Vagina (tissue), 2 donors: ENCODE data around the gene METTL25B. TPM values are rescaled to one million over a fixed set of nuclear protein-coding genes. Genes with fewer than 3 reads are reported as not detected.

Experiments used
- DNase-seq, 2 donors: peaks; one replicate each; pipeline ENCODE4 v3.0.0-alpha.2; 2017; ENCODE audit errors: extremely low spot score in 2 of 2
- H3K27ac ChIP-seq: fragments of 200-600 bp; sonication (generic); one replicate; pipeline ENCODE4 v1.5.1; 2019
- H3K27me3 ChIP-seq: fragments of 200-600 bp; sonication (generic); one replicate; pipeline ENCODE4 v1.5.1; 2019
- H3K36me3 ChIP-seq, 2 donors: fragments of 200-600 bp; sonication (generic); one replicate each; pipeline ENCODE4 v1.5.1; 2017 to 2019
- H3K4me1 ChIP-seq: fragments of 200-600 bp; sonication (generic); one replicate; pipeline ENCODE4 v1.5.1; 2019
- H3K4me3 ChIP-seq, 2 donors: fragments of 200-600 bp; sonication (generic); 1 replicate in 1 of 2; 2 replicates in 1 of 2; pipeline ENCODE4 v1.5.1; 2016 to 2019
- H3K9me3 ChIP-seq: fragments of 200-600 bp; sonication (generic); one replicate; pipeline ENCODE4 v1.5.1; 2019
- POLR2A ChIP-seq, 2 donors: fragments of 450-650 bp; IDR thresholded peaks; one replicate each; pipeline ENCODE4 v1.6.1; 2017; ENCODE audit warnings: antibody characterized with exemption in 2 of 2, mild to moderate bottlenecking in 2 of 2, moderate library complexity in 2 of 2
- POLR2AphosphoS5 ChIP-seq, 2 donors: sonication (generic); formaldehyde crosslinking; IDR thresholded peaks; one replicate each; pipeline ENCODE4 v1.9.0; 2017; ENCODE audit warnings: antibody characterized with exemption in 2 of 2, mild to moderate bottlenecking in 2 of 2, low read depth in 1 of 2; ENCODE audit not compliant: insufficient read depth in 1 of 2
- intact Hi-C: fragments of 100-400 bp; cut with DNase I; formaldehyde crosslinking; loops from one replicate; pipeline ENCODE4 v1.15.1; 2023
- total RNA-seq: library from RNA; depleted of rRNA; stranded (reverse); fragments of >200 nt; gene quantifications from one replicate; pipeline ENCODE4 v1.2.3, GENCODE V29; 2016
- TF ChIP-seq, protein P1 (sequence below), 3 experiments: fragments of 450-650 bp in 2 of 3; fragments of 200-600 bp in 1 of 3; sonication (generic) in 1 of 3; IDR thresholded peaks; one replicate each; pipeline ENCODE4 v1.5.1; 2017 to 2019; ENCODE audit warnings: antibody characterized with exemption in 3 of 3, mild to moderate bottlenecking in 2 of 3, moderate library complexity in 2 of 3

The METTL25B gene
- total RNA-seq, 1 donor from 2014 or later = 17.7 TPM

DNA sequence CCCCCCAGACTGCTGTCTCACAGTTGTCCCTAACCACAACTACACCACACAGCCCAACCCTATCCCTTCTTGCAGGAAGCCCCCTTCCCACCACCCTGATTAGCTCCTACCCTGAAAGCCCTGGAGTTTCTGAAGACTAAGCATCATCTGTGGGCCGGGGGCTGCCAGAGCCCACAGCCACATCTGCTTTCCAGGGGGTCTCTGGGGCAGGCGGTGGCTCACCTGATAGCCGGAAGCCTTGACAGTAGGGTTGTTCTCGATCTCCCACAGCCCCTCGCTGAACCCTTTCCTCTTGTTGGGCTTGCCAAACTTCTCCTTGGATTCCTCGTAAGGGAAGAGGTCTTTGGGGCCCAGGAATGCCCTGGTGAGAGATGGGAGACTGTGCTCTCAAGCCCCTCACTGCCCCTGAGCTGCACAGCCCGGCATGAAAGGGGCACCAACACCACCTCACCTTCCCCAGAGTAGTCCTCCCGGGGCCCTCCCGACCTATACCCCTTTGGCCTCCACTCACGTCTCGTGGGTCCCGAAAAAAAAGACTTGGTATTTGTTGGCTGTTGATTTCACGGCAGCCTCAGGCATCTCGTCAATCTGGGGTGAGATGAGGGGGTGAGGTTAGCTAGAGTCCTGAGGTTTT, 16.6 kb downstream of the METTL25B start:
- Histone ChIP-seq H3K36me3 (peaks cover 0 to 33% of the 10 kb centered on the region in 2 donors), H3K4me3 (no peak overlapping the region), H3K4me1 (peaks cover 62% of the 10 kb centered on the region), H3K27ac (peak overlapping the region; percentile 47), H3K27me3 (no peaks in the 10 kb centered on the region), H3K9me3 (no peaks in the 10 kb centered on the region)
- intact Hi-C loops = no loop called here
- DNase-seq = peak in 1 of 2 donors; percentile 86
- TF ChIP-seq POLR2A (IDR thresholded peaks at IDR 0.05) (no peak), POLR2AphosphoS5 (IDR thresholded peaks at IDR 0.05; ENCODE audit: insufficient read depth in 1 of 2, low read depth in 1 of 2) (no peak)
- TF ChIP-seq, protein P1, sequence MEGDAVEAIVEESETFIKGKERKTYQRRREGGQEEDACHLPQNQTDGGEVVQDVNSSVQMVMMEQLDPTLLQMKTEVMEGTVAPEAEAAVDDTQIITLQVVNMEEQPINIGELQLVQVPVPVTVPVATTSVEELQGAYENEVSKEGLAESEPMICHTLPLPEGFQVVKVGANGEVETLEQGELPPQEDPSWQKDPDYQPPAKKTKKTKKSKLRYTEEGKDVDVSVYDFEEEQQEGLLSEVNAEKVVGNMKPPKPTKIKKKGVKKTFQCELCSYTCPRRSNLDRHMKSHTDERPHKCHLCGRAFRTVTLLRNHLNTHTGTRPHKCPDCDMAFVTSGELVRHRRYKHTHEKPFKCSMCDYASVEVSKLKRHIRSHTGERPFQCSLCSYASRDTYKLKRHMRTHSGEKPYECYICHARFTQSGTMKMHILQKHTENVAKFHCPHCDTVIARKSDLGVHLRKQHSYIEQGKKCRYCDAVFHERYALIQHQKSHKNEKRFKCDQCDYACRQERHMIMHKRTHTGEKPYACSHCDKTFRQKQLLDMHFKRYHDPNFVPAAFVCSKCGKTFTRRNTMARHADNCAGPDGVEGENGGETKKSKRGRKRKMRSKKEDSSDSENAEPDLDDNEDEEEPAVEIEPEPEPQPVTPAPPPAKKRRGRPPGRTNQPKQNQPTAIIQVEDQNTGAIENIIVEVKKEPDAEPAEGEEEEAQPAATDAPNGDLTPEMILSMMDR (IDR thresholded peaks at IDR 0.05) = no peak

DNA sequence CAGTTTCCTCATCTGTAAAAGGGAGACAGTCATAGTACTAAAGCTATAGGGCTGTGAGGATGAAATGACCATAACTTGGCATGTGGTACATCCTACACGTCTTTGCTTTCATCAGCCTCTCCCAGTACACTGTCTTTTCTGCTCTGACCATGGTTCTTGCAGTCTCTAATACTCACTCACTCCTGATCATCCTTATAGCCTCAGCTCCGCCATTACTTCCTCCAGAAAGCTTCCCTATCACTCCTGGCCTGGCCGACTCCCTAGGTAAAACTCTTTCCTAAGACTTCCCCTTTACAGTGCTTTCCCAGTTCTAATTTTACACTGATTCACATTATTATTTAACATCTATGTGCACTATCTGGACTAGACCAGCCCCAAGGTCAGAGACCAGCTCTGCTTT, 17.6 kb downstream of the METTL25B start:
- TF ChIP-seq POLR2A (IDR thresholded peaks at IDR 0.05) = no peak
- TF ChIP-seq, protein P1 (IDR thresholded peaks at IDR 0.05) = no peak
- TF ChIP-seq POLR2AphosphoS5 (IDR thresholded peaks at IDR 0.05; ENCODE audit: insufficient read depth in 1 of 2, low read depth in 1 of 2) = no peak
- Histone ChIP-seq H3K4me1 (peaks cover 62% of the 10 kb centered on the region), H3K27ac (peak overlapping the region; percentile 99), H3K4me3 (peak overlapping the region; percentile 96 to 97), H3K27me3 (no peaks in the 10 kb centered on the region), H3K36me3 (peaks cover 0 to 33% of the 10 kb centered on the region in 2 donors), H3K9me3 (no peaks in the 10 kb centered on the region)
- intact Hi-C loops = no loop called here
- no peak for DNase-seq

DNA sequence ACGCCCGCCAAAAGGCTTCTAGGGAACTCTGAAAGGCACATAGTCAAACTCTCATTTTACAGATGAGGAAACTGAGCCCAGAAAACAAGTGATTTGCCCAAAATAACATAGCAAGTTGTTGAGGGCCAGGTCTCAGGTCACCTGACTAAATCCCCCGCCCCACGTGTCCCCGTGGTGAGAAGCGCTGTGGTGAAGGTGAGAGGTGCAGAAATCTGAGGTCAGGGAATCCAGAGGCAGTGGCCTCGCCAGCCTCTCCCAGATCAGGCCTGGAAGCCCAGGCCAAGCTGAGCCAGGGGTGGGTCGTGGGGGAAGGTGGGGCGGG, 18.1 kb downstream of the METTL25B start:
- peak overlapping the region; percentile 99 for H3K27ac ChIP-seq
- peaks cover 0 to 33% of the 10 kb centered on the region in 2 donors for H3K36me3 ChIP-seq
- H3K9me3 ChIP-seq = no peaks in the 10 kb centered on the region
- H3K4me3 ChIP-seq = peak overlapping the region; percentile 96 to 97
- DNase-seq = no peak
- peaks cover 61% of the 10 kb centered on the region for H3K4me1 ChIP-seq
- TF ChIP-seq POLR2AphosphoS5 (IDR thresholded peaks at IDR 0.05; ENCODE audit: insufficient read depth in 1 of 2, low read depth in 1 of 2) = no peak
- intact Hi-C loops = no loop called here
- H3K27me3 ChIP-seq = no peaks in the 10 kb centered on the region

DNA sequence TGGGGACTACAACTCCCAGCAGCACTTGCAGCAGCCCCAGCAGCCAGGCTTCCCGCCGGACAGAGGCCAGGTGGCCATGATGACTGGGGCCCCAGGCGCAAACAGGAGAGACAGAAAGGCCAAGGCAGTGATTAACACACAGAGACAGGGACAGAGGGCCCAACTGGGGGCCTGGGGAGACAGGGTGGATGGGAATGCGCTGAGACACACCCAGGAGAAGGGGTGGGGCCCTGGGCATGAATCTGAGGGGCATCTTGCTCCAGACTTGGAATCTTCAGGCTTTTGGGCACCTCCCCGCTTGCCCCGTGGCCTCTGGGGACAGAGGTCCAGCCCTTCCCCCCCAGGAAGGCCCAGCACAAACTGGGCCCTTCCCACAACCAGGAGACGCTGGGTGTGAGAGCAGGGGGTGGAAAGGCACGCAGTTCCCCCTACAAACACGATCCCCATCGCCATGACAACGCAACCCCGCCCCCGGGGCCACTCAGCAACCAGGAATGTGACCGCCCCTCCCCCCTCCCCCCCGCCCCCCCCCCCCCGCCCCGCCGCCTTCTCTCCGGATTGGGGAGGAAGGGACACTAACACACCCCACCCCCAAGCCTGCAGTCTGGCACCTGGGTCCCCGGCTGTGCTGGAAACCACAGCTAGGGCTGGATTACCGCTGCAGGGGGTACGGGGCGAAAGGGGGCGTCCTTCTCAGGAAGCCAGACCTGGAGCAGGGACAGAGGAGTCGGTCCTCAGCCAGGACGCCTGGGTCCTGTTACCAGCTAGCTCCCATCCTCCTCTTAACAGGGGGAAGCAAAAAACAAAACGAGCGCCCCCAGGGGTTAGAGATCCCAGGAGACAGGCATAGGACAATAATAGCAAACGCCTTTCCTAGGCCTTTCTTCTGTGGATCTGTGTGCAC, 18.7 kb downstream of the METTL25B start:
- DNase-seq = peak; percentile 95 to 97
- peaks cover 56% of the 10 kb centered on the region for H3K4me1 ChIP-seq
- peak in 1 of 2 donors; percentile 61 for TF ChIP-seq POLR2A (IDR thresholded peaks at IDR 0.05)
- TF ChIP-seq POLR2AphosphoS5 (IDR thresholded peaks at IDR 0.05; ENCODE audit: insufficient read depth in 1 of 2, low read depth in 1 of 2) = peak; percentile 21 to 91
- TF ChIP-seq, protein P1 (IDR thresholded peaks at IDR 0.05) = no peak

DNA sequence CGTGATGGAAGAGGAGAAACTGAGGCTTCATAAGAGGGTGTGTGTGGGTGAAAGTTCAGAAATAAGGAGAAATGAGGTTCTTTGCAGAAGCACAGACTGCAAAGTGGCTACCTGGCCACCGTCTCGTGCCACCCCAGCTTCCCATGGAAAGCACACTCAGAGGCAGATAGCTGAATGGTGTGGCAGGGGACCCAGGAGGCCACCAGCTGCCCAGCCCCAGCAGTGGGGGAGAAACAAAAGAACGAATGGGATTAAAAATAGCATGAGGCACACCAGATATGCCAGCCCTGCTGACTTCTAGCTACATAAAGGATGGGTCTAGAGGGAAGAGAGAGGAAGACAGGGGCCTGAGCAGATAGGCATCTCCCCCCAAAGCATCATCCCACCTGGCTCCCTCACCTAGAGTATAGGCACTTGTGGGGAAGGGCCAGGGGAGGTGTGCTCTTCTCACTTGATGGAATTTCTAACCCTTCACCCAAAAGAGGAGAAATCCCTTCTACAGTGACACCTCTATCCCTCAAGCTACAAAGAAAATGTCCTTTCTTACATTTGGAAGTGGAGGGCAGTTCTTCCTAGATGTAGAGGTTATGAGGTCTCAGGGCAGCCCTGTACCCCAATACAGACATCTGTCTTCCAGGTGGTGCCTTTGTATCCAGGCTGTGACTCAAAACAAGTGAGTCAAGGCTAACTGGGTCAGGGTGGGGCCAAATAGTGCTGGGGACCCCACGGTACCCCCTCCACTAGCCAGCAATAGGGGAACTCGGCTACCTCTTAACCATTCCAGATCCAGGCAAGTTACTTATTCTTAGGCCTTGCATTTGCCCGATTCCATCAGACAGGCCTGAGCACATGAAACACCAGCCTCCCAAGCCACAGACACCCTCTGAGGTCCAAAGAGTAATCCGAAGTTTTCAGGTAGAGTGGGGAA, 19.7 kb downstream of the METTL25B start:
- peak in 1 of 2 donors; percentile 87 for DNase-seq
- Histone ChIP-seq H3K36me3 (peaks cover 0 to 20% of the 10 kb centered on the region in 2 donors), H3K27me3 (no peaks in the 10 kb centered on the region), H3K9me3 (no peaks in the 10 kb centered on the region), H3K4me3 (peak overlapping the region; percentile 96 to 97), H3K4me1 (peaks cover 65% of the 10 kb centered on the region), H3K27ac (peak overlapping the region; percentile 99)
- intact Hi-C loops = no loop called here
- TF ChIP-seq, protein P1 (IDR thresholded peaks at IDR 0.05) = no peak
- TF ChIP-seq POLR2AphosphoS5 (IDR thresholded peaks at IDR 0.05; ENCODE audit: insufficient read depth in 1 of 2, low read depth in 1 of 2) (no peak), POLR2A (IDR thresholded peaks at IDR 0.05) (no peak)

More for the DNA sequence above, 18.7 kb downstream of the METTL25B start:
- peak overlapping the region; percentile 96 to 97 for H3K4me3 ChIP-seq
- intact Hi-C loops = no loop called here
- H3K27me3 ChIP-seq = no peaks in the 10 kb centered on the region
- H3K27ac ChIP-seq = peak overlapping the region; percentile 99
- H3K36me3 ChIP-seq = peaks cover 0 to 31% of the 10 kb centered on the region in 2 donors
- H3K9me3 ChIP-seq = no peaks in the 10 kb centered on the region
